NCI-H2227 treated with DMSO at 0.1 percent for 48 hours (cell line): ENCODE measurements around the gene CETN1.

ENCODE experiments used
- DNase-seq: peaks from one replicate; lab custom pipeline; 2025; lab: John Stamatoyannopoulos, UW

CETN1 gene

GRCh38 chr18:577643-578375 is 2.4 kb upstream of the CETN1 start:
- DNase-seq, result no peak

- DNase-seq, result no peak
Measured at GRCh38 chr18:579238-579637, 942 bp upstream of the CETN1 start.

- DNase-seq, result no peak
Measured at GRCh38 chr18:581096-581495, 916 bp downstream of the CETN1 start.

- no peak for DNase-seq
Measured at GRCh38 chr18:582465-582864, 2.3 kb downstream of the CETN1 start.

- no peak for DNase-seq
Measured at GRCh38 chr18:595068-595467, 14.9 kb downstream of the CETN1 start.

- DNase-seq, result no peak
Measured at GRCh38 chr18:595571-595970, 15.4 kb downstream of the CETN1 start.

- peak; percentile 54 for DNase-seq
Measured at GRCh38 chr18:596288-596881, 16.2 kb downstream of the CETN1 start.

- no peak for DNase-seq
Measured at GRCh38 chr18:598124-598589, 18.0 kb downstream of the CETN1 start.

GRCh38 chr18:600107-600506 is 19.9 kb downstream of the CETN1 start:
- no peak for DNase-seq

- DNase-seq, result no peak
Measured at GRCh38 chr18:604771-605170, 24.6 kb downstream of the CETN1 start.

GRCh38 chr18:607930-608329 is 27.8 kb downstream of the CETN1 start:
- no peak for DNase-seq

- DNase-seq, result no peak
Measured at GRCh38 chr18:610214-610928, 30.2 kb downstream of the CETN1 start.

- DNase-seq, result no peak
Measured at GRCh38 chr18:612156-612555, 32.0 kb downstream of the CETN1 start.

- no peak for DNase-seq
Measured at GRCh38 chr18:614193-614592, 34.0 kb downstream of the CETN1 start.

- DNase-seq, result no peak
Measured at GRCh38 chr18:615092-615521, 34.9 kb downstream of the CETN1 start.

GRCh38 chr18:615773-616172 is 35.6 kb downstream of the CETN1 start:
- no peak for DNase-seq

- peak; percentile 26 for DNase-seq
Measured at GRCh38 chr18:616380-616995, 36.3 kb downstream of the CETN1 start.

- DNase-seq, result no peak
Measured at GRCh38 chr18:617970-618504, 37.9 kb downstream of the CETN1 start.

- no peak for DNase-seq
Measured at GRCh38 chr18:618618-619017, 38.4 kb downstream of the CETN1 start.

GRCh38 chr18:621291-622043 is 41.3 kb downstream of the CETN1 start:
- no peak for DNase-seq

- DNase-seq, result no peak
Measured at GRCh38 chr18:622289-622688, 42.1 kb downstream of the CETN1 start.
